ENCODE data around the gene RASIP1.
A peak's percentile ranks its signal among the peaks of the same experiment; 100 is the strongest.

RASIP1 gene

DNA sequence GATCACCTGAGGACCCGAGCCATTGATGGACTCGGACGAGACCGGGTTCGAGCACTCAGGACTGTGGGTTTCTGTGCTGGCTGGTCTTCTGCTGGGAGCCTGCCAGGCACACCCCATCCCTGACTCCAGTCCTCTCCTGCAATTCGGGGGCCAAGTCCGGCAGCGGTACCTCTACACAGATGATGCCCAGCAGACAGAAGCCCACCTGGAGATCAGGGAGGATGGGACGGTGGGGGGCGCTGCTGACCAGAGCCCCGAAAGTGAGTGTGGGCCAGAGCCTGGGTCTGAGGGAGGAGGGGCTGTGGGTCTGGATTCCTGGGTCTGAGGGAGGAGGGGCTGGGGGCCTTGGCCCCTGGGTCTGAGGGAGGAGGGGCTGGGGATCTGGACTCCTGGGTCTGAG lies 15.8 kb upstream of the RASIP1 start:
- no peak for DNase-seq

DNA sequence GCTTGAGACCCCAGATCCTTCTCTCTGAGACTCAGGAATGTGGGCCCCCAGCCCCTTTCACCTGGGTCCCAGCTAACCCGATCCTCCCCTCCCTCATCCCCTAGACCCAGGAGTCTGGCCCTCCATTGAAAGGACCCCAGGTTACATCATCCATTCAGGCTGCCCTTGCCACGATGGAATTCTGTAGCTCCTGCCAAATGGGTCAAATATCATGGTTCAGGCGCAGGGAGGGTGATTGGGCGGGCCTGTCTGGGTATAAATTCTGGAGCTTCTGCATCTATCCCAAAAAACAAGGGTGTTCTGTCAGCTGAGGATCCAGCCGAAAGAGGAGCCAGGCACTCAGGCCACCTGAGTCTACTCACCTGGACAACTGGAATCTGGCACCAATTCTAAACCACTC lies 15.4 kb upstream of the RASIP1 start:
- no peak for DNase-seq

DNA sequence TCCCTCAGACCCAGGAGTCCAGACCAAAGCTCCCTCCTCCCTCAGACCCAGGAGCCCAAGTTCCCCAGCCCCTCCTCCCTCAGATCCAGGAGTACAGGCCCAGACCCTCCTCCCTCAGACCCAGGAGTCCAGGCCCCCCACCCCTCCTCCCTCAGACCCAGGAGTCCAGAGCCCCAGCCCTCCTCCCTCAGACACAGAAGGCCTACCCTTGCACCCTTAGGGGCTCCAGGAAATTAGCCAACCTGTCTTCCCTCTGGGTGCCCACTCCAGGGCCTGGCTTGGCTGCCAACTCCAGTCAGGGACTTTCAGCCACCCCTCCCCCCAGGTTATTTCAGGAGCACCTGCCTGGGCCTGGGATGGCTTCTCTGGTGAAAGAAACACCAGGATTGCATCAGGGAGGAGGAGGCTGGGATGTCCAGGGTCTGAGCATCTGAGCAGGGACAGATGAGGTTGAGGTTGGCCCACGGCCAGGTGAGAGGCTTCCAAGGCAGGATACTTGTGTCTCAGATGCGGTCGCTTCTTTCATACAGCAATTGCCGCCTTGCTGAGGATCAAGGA lies 14.8 kb upstream of the RASIP1 start, which contains the start of gene FGF21:
Gene FGF21 (plus strand): TSS at position 441 of the 558 bp plus-strand sequence. CDS start 713 bp downstream, outside the sequence.
- no peak for DNase-seq

DNA sequence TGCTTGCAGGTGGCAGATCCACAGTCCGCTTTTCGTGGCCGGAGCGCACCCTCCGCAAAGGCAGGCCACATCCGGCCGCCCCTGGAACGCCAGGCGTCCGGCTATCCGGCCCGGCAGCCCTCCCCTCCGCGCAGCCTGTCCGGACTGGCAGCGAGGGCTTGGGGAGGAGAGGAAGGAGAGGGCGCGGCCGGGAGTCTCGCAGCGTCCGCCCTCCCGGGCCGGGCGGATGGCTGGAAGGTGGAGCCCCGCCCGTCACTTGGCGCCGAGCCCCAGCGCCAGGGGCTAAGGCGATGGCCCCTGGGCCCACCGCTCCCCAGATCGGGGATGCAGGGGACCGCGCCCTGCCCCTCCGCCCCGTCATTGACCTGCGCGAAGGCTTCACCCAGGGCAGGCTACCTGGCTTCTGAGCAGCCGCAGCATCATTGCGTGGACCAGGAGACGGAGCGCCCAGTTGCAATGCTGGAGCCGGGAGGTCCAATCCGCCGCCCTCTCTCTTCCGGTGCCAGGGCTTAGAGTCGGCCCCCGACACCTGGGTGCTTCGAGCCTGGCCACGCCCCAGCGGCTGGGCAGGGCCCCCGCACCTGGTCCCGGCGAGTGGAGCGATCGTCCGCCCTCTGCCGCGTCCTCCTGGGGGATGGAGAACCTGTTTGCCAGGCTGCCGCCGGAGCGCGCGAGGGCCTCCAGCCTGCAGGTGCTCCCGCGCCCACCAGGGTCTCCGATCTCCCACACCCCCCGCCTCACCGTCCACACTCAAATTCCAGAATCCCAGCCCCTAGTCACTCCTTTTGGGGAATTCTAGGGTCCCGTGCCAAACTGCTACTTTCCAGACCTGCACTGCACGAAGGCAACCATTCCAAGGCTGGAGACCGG lies 12.3 kb upstream of the RASIP1 start, which contains the start of gene FUT1:
Gene FUT1 (minus strand): TSS at position 146 of the 870 bp plus-strand sequence. CDS start 1,360 bp downstream, outside the sequence.
- peak in 2 of 56 donors; percentile 15 to 24 for DNase-seq

DNA sequence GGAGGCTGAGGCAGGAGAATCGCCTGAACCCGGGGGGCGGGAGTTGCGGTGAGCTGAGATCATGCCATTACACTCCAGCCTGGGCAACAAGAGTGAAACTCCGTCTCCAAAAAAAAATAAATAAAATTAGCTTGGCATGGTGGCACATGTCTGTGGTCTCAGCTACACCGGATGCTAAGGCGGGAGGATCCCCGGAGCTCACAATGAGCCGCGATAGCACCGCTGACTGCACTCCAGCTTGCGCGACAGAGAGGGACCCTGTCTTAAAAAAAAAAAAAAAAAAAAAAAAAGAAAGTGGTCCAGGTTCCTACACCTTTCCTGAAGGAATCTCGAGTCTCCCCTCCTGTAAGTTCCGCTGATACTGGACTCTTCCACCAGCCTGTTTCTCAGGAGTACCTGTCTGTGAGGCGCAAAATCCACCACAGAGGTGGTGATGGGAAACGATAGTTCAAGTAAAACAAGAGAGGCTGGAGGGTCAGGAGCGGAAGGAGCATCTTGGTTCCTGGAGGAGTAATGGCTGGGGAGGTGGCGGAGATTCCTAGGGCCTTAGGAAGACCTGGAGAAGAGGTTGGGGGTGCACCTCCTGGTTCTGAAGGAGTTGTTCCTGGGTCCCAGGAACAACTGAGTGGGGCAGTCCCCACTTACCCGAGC lies 11.6 kb upstream of the RASIP1 start:
- no peak for DNase-seq

DNA sequence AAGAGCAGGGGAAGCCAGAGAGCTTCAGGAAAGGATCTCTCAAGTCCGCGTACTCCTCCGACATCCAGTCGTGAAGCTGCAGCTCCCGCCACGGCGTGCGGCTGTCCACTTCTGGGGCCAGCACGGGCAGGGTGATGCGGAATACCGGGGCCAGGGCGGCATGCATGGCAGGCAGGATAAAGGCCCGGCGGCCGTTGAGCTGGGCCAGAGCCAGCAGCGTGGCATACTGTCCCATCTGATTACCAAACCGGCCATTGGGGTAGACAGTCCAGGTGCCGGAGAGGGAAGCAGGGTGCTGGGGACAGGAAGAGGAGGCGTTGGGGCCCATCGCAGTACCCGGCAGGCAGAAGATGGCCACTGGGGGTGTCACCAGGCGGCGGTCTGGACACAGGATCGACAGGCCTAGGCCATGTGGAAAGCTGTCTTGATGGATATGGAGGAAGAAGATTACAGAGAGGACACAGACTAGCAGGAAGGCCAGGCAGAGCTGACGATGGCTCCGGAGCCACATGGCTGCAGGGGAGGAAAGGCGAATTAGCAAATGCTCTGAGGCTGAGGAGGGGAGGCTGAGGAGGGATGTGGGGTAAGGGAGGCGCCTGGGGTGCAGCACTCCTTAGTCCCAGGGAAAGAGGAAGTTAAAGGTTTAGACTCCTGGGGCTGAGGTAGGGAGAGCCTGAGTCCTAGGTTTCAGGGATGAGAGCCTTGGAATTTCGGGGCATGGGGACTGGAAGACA lies 10.5 kb upstream of the RASIP1 start:
- no peak for DNase-seq

DNA sequence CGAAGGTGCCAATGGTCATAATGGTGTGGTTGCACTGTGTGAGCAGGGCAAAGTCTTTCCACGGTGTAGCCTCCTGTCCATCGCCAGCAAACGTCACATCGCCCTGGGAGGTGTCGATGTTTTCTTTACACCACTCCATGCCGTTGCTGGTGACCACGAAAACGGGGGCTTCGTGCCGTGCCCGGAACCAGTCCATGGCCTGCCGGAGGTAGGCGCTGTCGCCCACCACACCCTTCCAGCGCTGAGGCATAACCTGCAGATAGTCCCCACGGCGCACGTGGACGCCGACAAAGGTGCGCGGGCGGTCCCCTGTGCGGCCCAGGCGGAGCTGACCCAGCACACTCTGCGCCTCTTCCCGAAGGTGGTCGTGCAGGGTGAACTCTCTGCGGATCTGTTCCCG lies 9.9 kb upstream of the RASIP1 start:
- DNase-seq: no peak

DNA sequence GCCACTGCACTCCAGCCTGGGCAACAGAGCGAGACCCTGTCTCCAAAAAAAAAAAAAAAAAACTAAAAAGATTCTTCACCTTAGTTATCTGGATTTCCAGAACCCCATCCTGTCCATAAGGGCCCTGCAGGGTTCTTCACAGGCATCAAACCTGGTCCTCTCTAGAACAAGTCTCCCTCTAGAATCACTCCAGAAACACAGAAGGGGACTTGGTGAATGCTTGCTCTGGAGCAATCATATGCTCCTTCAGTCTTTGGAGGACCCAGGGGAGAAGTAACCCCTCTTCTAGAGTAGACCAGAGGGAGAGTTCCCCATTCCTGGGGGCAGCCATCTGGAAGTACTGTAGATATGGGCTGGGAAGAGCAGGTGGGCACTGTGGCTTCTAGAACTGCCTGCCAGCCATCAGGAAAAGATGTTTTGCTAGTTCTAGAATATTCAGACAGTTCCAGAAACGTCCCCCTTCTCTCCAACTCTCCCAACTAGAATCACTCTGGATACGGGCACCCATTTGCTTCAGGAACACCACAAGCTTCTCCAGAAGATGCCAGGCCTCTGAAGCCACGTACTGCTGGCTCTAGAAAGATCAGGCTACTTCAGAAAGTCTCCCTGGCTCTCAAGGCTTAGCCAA lies 9.3 kb upstream of the RASIP1 start:
- DNase-seq: no peak

DNA sequence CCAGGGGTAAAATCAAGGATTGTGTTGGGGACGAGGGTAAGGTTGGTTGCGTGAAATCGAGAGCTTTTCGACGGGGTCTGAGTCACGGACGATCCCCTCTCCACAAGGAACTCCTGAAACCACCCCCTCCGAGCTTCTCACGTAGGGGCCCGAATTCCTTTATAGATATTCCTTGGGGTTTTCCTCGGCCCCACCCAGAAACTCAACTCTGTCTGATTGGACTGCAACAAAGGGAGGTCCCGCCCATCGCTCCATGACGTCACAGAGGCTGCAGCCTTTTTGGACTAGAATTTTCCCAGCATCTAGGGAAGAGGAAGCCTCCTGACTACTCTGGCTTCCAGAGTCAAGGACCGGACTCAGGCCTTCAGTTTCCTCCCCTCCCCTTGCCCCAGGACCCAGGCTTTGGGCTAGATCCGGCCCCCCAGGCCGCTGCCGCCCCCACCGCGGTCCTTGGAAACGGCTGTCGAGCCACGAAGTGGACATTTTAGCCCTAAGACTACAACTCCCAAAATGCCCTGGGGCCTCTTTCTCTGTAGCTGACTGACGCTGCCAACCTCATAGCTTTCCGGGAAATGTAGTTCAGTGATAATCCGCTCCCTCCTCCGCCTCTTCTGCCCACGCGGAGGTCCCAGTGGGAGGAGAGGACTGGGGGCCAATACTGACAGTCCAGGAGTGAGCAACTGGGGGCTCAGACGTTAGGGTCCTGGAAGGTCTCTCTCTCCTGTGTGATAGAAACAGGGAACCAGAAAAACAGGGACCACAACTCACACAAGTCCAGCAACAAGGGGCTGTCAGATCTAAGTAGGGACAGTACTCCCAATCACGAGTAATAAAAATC lies 6.5 kb upstream of the RASIP1 start, which contains the start of gene IZUMO1:
Gene IZUMO1 (minus strand): TSS at position 172 of the 838 bp plus-strand sequence. CDS start 1,050 bp downstream, outside the sequence.
- DNase-seq: peak in 53 of 56 donors; percentile 15 to 91 (median 66)

DNA sequence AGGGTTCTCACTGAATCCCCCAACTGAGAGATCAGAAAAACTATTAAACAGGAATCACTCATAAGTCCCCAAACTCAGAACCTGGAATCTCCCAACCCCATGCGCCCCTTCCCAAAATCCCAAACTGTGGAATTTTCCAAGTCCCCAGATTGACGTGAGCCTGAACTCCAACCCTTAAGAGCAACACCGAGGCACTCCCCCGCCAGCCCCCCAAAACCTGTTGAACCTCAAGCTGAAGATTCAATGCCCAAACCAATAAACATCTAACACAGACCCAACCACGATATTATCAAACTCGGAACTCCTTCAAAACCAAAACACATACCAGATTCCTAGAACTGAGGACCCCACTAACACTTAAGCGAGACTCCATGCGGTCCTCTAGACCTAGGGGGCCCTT lies 5.7 kb upstream of the RASIP1 start:
- no peak for DNase-seq

DNA sequence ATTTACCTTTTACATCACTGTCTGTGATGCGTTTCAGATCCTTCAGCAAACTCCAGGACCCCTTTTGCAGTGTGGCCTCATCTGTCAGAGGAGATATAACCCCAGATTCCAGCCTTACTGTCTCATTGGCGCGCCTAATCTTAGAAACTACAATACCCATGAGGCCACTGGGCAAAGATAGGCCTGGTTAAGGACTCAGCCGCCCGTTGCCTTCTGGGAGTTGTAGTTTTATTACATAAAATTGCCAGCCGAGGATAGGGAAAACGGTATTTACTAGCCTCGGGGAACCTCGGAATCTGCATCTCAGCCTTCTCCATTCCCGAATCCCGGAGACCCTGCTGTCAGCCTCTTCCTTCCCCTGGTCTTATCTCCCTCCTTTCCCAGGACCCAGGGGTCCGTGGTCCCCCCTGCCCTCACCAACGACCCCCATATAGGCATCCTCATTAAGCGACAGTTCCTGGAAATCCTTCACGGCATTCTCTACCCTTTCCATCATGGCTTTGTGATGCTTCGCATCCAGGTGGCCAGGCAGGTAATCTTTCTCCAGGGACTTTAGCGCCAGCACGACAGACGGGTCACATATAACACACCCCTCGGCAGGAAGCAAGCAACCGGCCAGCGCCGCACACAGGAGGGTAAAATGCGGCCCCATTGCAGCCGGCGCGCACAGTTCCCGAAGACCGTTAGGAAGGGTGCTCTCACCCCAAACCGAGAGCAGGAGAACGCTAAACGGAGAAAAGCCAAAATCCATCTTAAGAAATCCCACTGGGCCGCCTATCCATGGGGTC lies 5.0 kb upstream of the RASIP1 start:
- DNase-seq: peak in 43 of 56 donors; percentile 7 to 82 (median 47)

DNA sequence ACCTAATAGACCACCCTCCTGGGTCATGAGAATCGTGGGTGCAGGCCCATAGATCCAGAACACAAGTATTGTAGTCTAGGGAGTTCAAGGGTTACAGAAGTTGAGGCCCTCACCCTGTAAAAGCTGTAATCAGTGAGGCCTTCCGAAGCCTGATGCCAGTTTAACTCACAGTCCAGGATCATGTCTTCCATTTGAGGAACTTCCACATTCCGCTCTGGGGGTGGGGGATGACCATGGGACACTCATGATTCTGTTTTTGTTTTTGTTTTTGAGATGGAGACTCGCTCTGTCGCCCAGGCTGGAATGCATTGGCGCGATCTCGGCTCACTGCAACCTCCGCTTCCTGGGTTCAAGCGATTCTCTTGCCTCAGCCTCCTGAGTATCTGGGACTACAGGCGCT lies 1.7 kb upstream of the RASIP1 start:
- DNase-seq: no peak

DNA sequence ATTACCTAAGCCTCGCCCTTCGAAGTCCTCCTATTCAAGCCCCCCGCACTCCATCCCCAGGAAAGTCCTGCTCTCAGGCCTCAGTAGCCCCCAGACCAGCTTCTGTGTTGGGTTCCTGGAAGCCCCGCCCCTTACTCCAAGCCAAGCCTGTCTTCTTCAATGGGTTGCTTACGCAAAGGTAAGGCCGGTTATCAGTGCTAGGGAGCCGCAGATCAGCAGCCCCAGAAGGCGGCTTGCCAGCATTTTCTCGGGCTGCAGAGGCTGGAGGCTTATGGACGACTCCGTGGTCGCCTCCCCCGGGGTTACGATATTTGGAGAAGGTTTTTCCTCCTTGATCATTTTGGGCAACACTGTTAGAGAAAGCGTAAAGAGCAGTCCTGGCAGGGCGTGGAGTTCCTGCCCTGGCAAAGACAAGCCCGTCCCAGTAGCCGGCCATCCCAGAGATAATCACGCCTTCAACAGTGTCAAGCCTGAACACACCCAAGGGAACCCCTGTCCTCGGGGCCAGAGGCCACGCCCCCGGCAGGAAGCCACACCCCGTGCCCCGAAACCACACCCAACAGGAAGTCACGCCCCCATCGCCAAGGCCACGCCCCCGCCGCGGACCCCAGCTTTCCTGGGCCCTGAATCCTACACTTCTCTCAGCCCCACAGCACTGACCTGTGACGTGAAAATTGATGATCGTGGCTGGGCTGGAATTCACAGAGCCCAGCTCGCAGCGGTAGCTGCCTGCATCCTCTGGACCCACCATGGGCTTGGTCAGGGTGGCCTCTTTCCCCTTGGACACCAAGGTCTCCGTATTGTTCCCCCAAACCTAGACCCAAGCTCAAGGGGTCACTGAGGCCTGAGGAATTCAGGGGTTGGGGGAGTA lies 954 bp upstream of the RASIP1 start:
- peak in 3 of 56 donors; percentile 6 to 36 (median 14) for DNase-seq

DNA sequence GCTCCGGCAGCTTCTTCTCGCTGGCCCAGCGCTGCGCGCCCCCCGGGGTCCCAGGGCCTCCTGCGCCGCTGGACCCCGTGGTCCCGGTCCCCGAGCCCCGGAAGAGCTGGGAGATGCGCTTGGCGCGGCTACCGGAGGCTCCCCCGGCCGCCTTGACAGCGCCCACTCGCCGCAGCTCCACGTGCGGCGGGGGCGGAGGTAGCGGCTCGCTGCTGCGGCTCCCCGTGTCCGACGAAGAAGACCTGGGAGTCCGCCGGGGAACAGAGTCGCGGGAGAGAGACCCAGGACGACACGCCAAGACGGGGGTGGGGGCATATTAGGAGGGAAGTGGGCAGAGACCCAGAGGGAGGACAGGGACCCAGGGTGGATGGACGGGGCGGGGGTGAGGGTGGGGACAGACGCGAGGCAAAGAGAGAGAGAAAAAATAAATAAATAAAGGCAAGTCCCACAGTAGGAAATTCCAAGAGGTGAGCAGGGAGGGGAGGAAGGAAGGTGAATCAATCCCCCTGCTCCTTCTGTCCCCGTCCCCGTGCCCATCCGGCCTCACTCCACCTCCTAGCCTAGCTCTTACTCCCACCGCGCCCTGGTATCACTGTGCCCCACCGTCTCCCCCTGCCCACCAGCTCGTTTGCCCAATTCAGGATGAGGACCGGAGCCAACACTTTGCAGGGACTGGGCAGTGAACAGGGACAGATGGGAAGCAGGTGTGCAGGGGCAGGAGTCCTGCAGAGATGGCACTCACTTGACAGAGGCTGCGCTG lies 826 bp downstream of the RASIP1 start:
- no peak for DNase-seq

DNA sequence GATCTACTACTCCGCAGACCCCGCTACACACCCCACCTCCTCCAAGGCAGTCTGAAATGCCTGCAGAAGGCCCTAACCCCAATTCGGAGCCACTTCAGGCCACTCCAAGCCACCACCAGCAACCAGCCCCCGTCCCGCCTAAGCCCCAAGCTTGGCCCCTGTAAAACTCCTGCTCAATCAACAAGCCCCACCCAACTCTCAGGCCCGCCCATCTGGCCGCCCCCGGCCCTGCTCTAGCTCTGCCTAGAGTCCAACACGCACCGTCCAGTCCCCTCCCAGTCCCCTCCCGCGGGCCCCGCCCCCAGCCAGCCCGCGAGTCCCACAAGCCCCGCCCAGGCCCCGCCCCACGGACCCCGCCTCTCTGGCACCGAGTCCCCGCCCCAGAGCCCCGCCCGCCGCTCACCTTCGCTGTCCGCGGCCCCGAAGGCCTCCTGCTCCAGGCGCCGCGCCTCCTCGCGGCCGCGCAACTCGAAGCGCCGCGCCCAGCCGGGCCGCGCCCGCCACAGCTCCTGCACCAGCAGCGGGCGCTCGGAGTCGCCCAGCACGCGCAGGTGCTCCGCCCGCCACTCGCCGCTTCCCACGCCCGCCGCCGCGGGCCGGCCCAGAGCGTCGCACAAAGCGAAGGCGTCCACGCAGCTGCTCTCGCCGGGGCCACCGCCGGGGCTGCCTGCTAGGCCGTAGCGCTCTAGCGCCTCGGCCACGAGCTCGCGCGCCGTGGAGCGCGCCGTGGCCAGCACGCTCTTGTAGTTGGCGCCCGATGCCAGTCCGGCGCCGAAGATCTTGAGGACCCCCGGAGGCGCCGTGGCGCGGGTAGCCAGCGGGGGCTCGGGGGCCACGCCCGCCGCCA lies 1.6 kb downstream of the RASIP1 start:
- DNase-seq: peak in 53 of 56 donors; percentile 23 to 93 (median 74)

DNA sequence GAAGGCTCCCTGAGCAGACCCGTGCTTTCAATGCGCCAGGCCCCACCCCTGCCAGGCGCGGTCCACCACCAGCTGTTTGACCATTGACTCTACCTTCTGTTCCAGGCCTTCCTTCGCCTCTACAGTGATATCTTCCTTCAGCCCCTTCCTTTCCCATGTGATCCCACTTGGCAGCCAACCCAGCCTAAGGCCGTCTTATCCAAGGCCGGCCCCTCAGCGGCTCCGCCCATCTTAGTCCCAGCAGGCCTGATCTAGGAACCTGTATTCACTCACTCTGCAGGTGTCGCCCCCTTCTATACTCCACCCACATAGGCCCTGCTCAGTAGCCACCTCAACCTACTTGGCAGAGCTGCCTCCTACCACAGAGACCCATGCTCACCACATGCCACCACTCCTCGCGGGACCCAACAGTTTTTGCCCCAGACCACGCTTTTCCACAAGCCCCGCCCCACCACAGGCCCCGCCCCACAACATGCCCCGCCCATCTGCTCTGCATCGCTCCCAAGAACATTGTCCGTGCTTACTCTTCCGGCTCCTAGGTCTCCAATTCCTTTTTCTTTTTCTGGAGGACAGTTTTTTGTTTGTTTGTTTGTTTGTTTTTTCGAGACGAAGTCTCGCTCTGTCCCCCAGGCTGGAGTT lies 2.9 kb downstream of the RASIP1 start:
- peak in 1 of 56 donors; percentile 10 for DNase-seq
